Inflammatory macrophage (primary cell): ENCODE results near the gene RAB12.
"Not testable (repeated sequence)": the region's sequence is repeated elsewhere in the genome, so short reads cannot be mapped to it uniquely, and the experiment has no call there.

Source experiments
- DNase-seq, 2 donors: peaks; one replicate each; pipeline ENCODE4 v3.0.0-alpha.2; 2020 to 2022

The RAB12 gene

GRCh38 chr18:8651478-8652261, 42.4 kb downstream of the RAB12 start:
- DNase-seq, result not testable (repeated sequence)

- peak; percentile 22 to 38 for DNase-seq
These were observed 45.5 kb downstream of the RAB12 start for GRCh38 chr18:8654503-8655451.

- DNase-seq, result no peak
These were observed 47.0 kb downstream of the RAB12 start for GRCh38 chr18:8656232-8656631.

- no peak for DNase-seq
These were observed 48.0 kb downstream of the RAB12 start for GRCh38 chr18:8657050-8657820.

- no peak for DNase-seq
These were observed 48.7 kb downstream of the RAB12 start for GRCh38 chr18:8657873-8658470.

GRCh38 chr18:8658858-8659485, 49.7 kb downstream of the RAB12 start:
- no peak for DNase-seq

GRCh38 chr18:8659609-8660242, 50.5 kb downstream of the RAB12 start:
- DNase-seq, result no peak

- DNase-seq, result no peak
These were observed 51.1 kb downstream of the RAB12 start for GRCh38 chr18:8660316-8660715.

- DNase-seq, result no peak
These were observed 52.7 kb downstream of the RAB12 start for GRCh38 chr18:8661754-8662559.

GRCh38 chr18:8662560-8663255, 53.5 kb downstream of the RAB12 start:
- no peak for DNase-seq

GRCh38 chr18:8667846-8668245, 58.6 kb downstream of the RAB12 start:
- no peak for DNase-seq

- no peak for DNase-seq
These were observed 59.1 kb downstream of the RAB12 start for GRCh38 chr18:8668381-8668780.

GRCh38 chr18:8669571-8669970, 60.3 kb downstream of the RAB12 start:
- DNase-seq, result no peak

- DNase-seq, result no peak
These were observed 64.3 kb downstream of the RAB12 start for GRCh38 chr18:8673256-8674209.

GRCh38 chr18:8675057-8675456, 65.8 kb downstream of the RAB12 start:
- DNase-seq, result no peak

- no peak for DNase-seq
These were observed 72.0 kb downstream of the RAB12 start for GRCh38 chr18:8681196-8681595.

- no peak for DNase-seq
These were observed 75.3 kb downstream of the RAB12 start for GRCh38 chr18:8684577-8684976.

GRCh38 chr18:8685141-8685913, 76.1 kb downstream of the RAB12 start:
- no peak for DNase-seq
